SW480 (cell line): Measurements from ENCODE around the gene CCDC92B.
"Not testable (repeated sequence)": the region's sequence is repeated elsewhere in the genome, so short reads cannot be mapped to it uniquely, and the experiment has no call there.

Source experiments
- DNase-seq: peaks from one replicate; pipeline ENCODE4 v3.0.0-alpha.2; 2016; ENCODE audit warnings: low spot score

The CCDC92B gene

DNA sequence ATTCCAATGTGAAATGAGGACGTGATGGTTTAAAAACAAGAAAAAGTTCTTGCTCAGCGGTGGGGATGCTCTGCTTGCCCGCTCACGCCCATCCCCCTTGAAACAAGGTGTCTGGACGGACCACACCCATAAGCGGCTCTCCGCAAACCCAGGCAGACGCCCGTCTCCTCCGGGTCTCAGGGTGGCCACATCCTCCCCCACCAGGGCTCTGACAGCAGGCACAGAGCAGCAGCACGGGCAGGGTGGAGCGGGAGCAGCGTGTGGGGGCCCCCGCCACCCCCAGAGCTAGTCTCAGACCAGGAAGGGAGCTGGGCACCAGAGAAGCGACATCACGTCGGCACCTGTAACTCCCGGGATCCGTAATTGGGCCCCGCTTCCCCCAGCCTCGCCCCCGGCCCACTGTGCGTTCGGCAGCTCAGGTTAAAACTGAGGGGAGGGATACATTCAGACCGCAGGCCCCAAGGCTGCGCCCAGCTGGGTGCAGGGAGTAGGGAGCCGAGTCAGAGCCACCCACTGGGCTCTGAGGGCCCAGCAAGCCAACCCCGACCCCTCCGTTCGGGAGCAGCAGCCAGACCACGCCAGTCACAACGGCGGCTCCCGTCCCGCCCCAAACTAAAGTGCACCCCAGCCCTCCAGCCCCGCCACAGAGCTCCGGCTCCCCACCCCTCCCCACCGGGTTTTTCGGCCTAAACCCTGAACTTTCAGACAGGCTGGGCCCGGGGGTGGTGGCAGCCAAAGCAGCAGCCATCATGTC, 59.9 kb downstream of the CCDC92B start:
- peak; percentile 11 for DNase-seq

GRCh38 chr17:2688351-2689342, 60.8 kb downstream of the CCDC92B start:
- peak; percentile 14 for DNase-seq

DNA sequence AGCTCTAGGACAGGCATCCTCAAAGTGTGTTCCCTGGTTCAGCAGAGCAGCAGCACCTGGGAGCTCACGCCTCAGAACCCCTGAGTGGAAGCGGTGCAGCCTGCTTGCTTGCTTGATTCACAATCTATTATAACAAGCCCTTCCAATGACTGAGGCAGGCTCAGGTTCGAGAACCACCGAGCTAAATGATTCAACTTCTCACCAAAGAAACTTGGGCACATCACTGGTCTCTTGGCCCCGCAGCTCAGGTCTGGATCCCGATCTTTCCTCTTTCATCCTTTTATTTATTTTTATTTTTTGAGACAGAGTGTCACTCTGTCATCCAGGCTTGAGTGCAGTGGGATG, 62.4 kb downstream of the CCDC92B start:
- DNase-seq: no peak

DNA sequence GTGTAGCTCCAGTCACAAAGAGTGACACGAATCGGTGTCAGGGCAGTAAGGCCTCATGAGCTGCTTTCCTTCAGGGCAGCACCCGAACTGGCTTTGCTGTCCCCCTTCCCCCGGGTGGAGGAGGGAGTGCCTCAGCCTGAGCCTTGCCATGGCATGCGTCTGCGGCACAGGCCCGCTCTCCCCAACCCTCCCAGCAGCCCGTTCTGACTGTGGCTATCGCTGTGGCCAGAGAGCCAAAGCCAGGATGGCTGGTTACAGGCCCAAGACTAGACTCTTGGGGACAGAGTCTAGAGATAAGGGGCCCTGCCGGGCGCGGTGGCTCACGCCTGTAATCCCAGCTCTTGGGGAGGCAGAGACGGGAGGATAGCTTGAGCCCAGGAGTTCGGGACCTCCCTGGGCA, 63.8 kb downstream of the CCDC92B start:
- no peak for DNase-seq

DNA sequence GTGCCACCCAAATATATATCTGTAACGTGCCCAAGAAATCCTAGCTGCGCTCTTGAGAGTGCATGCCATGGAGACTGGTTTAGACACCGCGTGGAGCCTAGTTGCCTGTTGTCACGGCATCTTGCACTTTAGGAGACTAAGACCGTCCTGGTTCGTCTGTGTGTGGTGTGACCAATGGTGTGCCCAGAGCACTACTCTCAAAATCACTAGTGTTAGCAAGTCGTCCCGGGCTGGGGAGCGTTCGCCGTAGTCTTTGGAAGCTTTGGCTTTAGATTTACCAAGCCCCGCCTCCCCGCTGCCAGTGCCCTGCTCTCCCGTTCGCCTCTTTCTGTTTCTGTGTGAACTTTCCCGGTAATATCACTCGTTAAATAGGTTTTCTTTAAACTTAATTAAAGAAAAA, 64.9 kb downstream of the CCDC92B start:
- no peak for DNase-seq

- no peak for DNase-seq
Measured at GRCh38 chr17:2683912-2684311, 65.5 kb downstream of the CCDC92B start.

- DNase-seq: no peak
Measured at GRCh38 chr17:2682176-2682938, 67.1 kb downstream of the CCDC92B start.

- DNase-seq: no peak
Measured at GRCh38 chr17:2681650-2682049, 67.8 kb downstream of the CCDC92B start.

GRCh38 chr17:2680961-2681360, 68.5 kb downstream of the CCDC92B start:
- no peak for DNase-seq

DNA sequence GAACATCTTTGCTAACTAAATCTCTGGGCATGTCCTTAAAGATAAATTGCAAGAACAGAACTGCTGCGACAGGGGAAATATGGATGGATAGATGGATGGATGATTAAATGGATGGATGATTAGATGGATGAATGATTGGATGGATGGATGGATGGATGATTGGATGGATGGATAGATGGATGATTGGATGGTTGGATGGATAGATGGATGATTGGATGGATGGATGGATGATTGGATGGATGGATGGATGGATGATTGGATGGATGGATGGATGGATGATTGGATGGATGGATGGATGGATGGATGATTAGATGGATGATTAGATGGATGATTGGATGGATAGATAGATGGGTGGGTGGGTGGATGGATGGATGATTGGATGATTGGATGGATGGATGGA, 70.2 kb downstream of the CCDC92B start:
- DNase-seq: not testable (repeated sequence)
